ENCODE measurements around the gene MALSU1.

The MALSU1 gene

DNA sequence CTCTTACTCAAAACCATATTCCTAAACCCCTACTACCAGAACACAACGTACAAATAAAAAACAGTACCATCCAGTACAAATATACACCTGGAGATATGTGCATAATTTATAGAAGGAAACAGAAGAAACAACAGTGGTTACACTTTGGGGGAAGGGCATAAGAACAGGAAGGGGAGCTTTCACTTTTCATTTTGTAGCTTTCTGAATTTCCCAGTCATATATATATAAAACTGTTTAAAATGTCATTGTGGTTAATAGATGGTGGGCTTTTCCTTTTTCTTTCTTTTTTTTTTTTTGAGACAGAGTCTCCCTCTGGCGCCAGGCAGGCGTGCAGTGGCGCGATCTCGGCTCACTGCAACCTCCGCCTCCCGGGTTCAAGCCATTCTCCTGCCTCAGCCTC, 47.2 kb downstream of the MALSU1 start:
- DNase-seq (ENCODE audit: low read depth), result peak; percentile 48
- TF ChIP-seq, protein P1, sequence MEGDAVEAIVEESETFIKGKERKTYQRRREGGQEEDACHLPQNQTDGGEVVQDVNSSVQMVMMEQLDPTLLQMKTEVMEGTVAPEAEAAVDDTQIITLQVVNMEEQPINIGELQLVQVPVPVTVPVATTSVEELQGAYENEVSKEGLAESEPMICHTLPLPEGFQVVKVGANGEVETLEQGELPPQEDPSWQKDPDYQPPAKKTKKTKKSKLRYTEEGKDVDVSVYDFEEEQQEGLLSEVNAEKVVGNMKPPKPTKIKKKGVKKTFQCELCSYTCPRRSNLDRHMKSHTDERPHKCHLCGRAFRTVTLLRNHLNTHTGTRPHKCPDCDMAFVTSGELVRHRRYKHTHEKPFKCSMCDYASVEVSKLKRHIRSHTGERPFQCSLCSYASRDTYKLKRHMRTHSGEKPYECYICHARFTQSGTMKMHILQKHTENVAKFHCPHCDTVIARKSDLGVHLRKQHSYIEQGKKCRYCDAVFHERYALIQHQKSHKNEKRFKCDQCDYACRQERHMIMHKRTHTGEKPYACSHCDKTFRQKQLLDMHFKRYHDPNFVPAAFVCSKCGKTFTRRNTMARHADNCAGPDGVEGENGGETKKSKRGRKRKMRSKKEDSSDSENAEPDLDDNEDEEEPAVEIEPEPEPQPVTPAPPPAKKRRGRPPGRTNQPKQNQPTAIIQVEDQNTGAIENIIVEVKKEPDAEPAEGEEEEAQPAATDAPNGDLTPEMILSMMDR (IDR thresholded peaks at IDR 0.05; ENCODE audit: insufficient read depth, low read depth, low read length, missing control alignments), result no peak
- H3K4me3 ChIP-seq (ENCODE audit: low read depth, low read length), result peak overlapping the region; percentile 37

DNA sequence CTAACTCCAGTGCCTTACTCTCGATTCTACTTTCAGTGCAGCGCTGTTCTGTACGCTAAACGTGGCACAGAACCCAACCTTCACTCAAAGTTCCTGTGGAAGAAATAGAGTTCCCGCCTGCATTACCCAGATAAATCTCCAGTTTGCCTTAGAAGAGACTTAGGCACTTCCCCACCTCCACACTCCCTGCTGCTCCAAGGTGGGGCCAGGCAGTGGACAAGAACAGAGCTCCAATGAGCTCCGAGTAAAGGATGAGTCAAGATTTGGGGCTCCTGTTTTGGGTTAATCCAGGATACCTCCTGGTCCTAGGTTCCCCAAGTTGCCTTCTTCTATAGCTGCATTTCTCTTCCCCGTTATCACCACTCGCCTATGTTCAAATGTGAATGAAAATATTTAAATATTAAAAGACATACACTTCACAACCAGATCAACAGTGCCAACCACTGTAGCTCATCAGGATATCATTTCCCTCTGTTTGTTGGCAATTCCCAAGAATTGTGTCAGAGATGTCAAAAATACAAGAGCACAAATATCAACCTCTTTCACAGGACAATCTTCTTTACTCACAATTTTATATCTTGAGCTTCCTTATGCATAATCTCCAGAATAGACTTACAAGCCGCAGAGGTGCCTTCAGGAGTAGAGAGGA, 48.0 kb downstream of the MALSU1 start:
- TF ChIP-seq, protein P1 (IDR thresholded peaks at IDR 0.05; ENCODE audit: insufficient read depth, low read depth, low read length, missing control alignments), result no peak
- no peak for DNase-seq (ENCODE audit: low read depth)
- no peak overlapping the region; the same call in 1 of the 2 replicates for H3K4me3 ChIP-seq (ENCODE audit: low read depth, low read length)

DNA sequence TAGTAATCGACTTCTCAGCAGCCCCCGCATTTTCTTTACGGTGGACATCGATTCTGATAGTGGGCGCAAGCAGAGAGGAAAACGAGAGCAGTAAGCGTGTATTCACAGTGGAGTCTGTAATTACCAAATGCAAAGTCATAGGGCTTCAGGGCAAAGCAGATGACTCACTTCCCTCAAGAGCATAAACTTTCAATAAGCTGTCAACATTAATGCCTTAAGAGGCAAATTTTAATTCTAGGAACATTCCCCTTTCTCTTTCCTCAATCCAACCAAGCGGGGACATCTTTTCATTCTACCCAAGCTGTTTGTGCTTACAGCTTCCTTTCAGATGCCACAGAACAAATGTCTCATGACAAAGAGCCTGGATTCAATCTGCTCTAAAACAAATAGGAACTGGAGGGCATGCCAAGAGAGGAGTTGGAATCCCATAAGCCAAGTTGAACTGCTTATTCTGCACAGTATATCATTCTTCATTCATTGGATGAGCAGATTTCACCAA, 48.6 kb downstream of the MALSU1 start:
- H3K4me3 ChIP-seq (ENCODE audit: low read depth, low read length), result no peak overlapping the region
- DNase-seq (ENCODE audit: low read depth), result no peak
- TF ChIP-seq, protein P1 (IDR thresholded peaks at IDR 0.05; ENCODE audit: insufficient read depth, low read depth, low read length, missing control alignments), result no peak

DNA sequence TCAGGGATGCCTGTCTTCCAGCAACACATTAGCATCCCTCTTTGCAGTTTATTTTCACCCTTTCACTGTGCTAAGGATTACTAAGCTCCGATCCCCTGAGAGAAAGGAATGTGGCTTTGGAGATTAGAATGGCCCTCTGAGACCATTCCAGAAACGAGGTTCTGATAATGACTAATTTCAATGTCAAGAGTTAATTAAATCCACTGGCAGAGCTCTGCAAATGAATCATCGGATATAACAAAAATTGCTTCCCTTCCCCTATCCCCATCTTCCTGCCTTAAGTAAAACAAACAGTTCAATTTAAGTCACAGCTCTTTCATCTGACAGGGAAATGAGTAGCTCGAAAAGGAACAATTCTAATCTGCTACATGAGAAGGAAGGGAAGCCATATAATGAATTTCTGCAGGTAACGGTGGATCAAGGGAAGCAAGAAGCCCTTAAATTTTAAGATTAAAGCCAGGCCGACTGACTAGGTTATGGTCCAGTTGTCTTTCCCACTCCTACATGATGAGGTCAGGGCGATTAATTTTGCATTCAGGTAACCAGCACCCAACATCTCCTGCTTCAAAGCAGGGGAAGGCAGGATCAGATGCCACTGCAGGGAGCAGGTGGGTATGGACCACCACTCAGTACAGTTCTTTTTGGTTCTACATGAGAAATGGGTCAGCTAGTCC, 50.5 kb downstream of the MALSU1 start:
- H3K4me3 ChIP-seq (ENCODE audit: low read depth, low read length), result no peak overlapping the region
- TF ChIP-seq, protein P1 (IDR thresholded peaks at IDR 0.05; ENCODE audit: insufficient read depth, low read depth, low read length, missing control alignments), result no peak
- no peak for DNase-seq (ENCODE audit: low read depth)

DNA sequence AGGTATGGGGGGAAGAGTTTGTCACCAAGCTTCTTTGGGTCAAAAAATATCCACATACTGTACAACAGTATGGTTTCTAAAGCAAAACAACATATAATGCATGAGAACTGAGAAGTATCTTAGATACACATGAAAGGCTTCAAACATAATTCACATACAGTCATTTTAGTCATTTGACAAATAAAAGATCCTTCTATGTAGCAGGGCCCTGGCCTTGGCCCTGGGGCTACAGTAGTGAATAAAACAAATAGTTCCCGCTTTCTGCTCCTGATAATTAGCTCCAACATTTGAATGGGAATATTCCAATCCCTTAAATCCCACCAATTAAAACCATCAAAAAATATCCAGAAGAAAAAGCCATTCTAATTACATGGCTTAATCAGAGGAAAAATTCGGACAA, 51.3 kb downstream of the MALSU1 start:
- no peak for DNase-seq (ENCODE audit: low read depth)
- TF ChIP-seq, protein P1 (IDR thresholded peaks at IDR 0.05; ENCODE audit: insufficient read depth, low read depth, low read length, missing control alignments), result no peak
- no peak overlapping the region for H3K4me3 ChIP-seq (ENCODE audit: low read depth, low read length)

DNA sequence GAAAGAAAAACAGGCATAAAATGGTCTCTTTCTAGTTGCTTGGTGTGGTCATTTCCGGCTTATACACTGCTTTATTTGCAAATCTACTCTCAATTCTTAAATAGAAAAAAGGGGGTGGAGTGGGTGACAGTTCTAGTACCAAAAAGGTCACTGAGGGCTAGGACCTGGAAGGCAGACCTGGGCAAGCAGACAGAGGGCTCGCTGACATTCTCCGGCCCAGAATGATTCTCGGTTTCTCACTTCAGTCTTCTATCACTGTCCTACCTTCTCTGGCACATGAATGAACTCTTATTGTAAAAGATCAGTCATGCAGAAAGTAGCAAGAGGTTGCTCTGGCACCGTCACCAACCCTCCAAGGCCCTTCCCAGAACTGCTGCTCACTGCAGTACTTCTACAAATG, 54.0 kb downstream of the MALSU1 start:
- TF ChIP-seq, protein P1 (IDR thresholded peaks at IDR 0.05; ENCODE audit: insufficient read depth, low read depth, low read length, missing control alignments), result no peak
- no peak overlapping the region for H3K4me3 ChIP-seq (ENCODE audit: low read depth, low read length)
- peak; percentile 78 for DNase-seq (ENCODE audit: low read depth)

Measured in GM12865 (cell line).